K562 (cell line): ENCODE results near the gene ZNF648.

ENCODE experiments used
- CHD2 ChIP-seq: IDR thresholded peaks from 2 replicates; pipeline ENCODE4 v1.6.1; 2011; ENCODE audit warnings: low read depth, low read length
- CTCF ChIP-seq, 3 experiments: IDR thresholded peaks in 2 of 3; conservative IDR thresholded peaks in 1 of 3; 2 replicates each; pipeline ENCODE4 v1.5.1; 2011 to 2012; ENCODE audit warnings: low read length in 3 of 3, mild to moderate bottlenecking in 3 of 3, control low read depth in 2 of 3, improper control_type of control experiment in 1 of 3, inconsistent platforms in 1 of 3, low read depth in 1 of 3, mixed read lengths in 1 of 3, moderate library complexity in 1 of 3; ENCODE audit not compliant: insufficient read depth in 2 of 3
- ETV5 ChIP-seq: sonication (generic); formaldehyde crosslinking; IDR thresholded peaks from 2 replicates; pipeline ENCODE4 v1.4.0; 2020; ENCODE audit warnings: low read depth, mild to moderate bottlenecking, missing genetic modification reagents
- FIP1L1 ChIP-seq: fragments of 200-400 bp; formaldehyde crosslinking; IDR thresholded peaks from 2 replicates; pipeline ENCODE4 v1.6.1; 2018; ENCODE audit warnings: mild to moderate bottlenecking, low read depth, low read length; ENCODE audit not compliant: poor library complexity, severe bottlenecking
- KLF6 ChIP-seq: fragments of 250-450 bp; sonication (Bioruptor Pico); IDR thresholded peaks from 2 replicates; pipeline ENCODE4 v1.4.0; 2020; ENCODE audit warnings: mild to moderate bottlenecking, moderate library complexity, borderline replicate concordance
- MYNN ChIP-seq, 2 experiments: sonication (generic); formaldehyde crosslinking in 1 of 2; IDR thresholded peaks; 2 replicates each; pipeline versions ENCODE4 v1.5.0 to v1.6.1; 2016 to 2020; ENCODE audit warnings: antibody characterized with exemption in 1 of 2, missing genetic modification reagents in 1 of 2
- POLR2AphosphoS5 ChIP-seq: IDR thresholded peaks from 2 replicates; pipeline ENCODE4 v1.6.1; 2011; ENCODE audit warnings: mild to moderate bottlenecking, low read depth, low read length, moderate library complexity; ENCODE audit not compliant: control insufficient read depth, insufficient read depth
- SRF ChIP-seq, 2 experiments: fragments of 250-450, 450-650 bp in 1 of 2; sonication (Bioruptor Pico) in 1 of 2; sonication (generic) in 1 of 2; formaldehyde crosslinking; IDR thresholded peaks; 2 replicates each; pipeline versions ENCODE4 v1.5.0 to v1.5.1; 2020 to 2022; ENCODE audit warnings: mild to moderate bottlenecking in 1 of 2, missing genetic modification reagents in 1 of 2
- SRSF1 ChIP-seq: fragments of 200-400 bp; formaldehyde crosslinking; IDR thresholded peaks from 2 replicates; pipeline ENCODE4 v1.6.1; 2017; ENCODE audit warnings: mild to moderate bottlenecking, low read depth, low read length, moderate library complexity
- STAG1 ChIP-seq: sonication (generic); formaldehyde crosslinking; IDR thresholded peaks from 2 replicates; pipeline ENCODE4 v1.5.0; 2020; ENCODE audit warnings: missing genetic modification reagents, borderline replicate concordance
- ZFX ChIP-seq: sonication (generic); formaldehyde crosslinking; IDR thresholded peaks from 2 replicates; pipeline ENCODE4 v1.8.0; 2022; ENCODE audit warnings: mild to moderate bottlenecking, missing genetic modification reagents, moderate library complexity
- ZNF263 ChIP-seq: sonication (generic); formaldehyde crosslinking; IDR thresholded peaks from 2 replicates; pipeline ENCODE4 v1.8.0; 2022; ENCODE audit warnings: mild to moderate bottlenecking, missing genetic modification reagents, borderline replicate concordance
- ZNF431 ChIP-seq: sonication (generic); formaldehyde crosslinking; IDR thresholded peaks from 2 replicates; pipeline ENCODE4 v1.8.0; 2022; ENCODE audit warnings: mild to moderate bottlenecking, missing genetic modification reagents
- ZNF644 ChIP-seq: fragments of 200-800 bp; sonication (Bioruptor generic); IDR thresholded peaks from 2 replicates; pipeline ENCODE4 v1.6.1; 2016; ENCODE audit warnings: low read depth, missing genetic modification characterization, missing compliant biosample characterization

- no peak for TF ChIP-seq ETV5 (CRISPR knock-in tag)
- no peak for TF ChIP-seq FIP1L1
- no peak for TF ChIP-seq POLR2AphosphoS5
- TF ChIP-seq ZNF644 (tag): no peak
- no peak for TF ChIP-seq STAG1 (CRISPR knock-in tag)
- TF ChIP-seq CTCF (IDR thresholded peaks at IDR 0.05 in 2 of 3, conservative IDR thresholded peaks at IDR 0.05 in 1 of 3; ENCODE audit: insufficient read depth in 2 of 3, low read depth in 1 of 3, low read length in 3 of 3): no peak
- TF ChIP-seq KLF6 (CRISPR knock-in tag): no peak
- no peak for TF ChIP-seq SRF (CRISPR knock-in tag; IDR thresholded peaks at IDR 0.05)
- no peak for TF ChIP-seq SRSF1
- no peak for TF ChIP-seq CHD2
- TF ChIP-seq MYNN (IDR thresholded peaks at IDR 0.05): no peak
- no peak for TF ChIP-seq MYNN (CRISPR knock-in tag; IDR thresholded peaks at IDR 0.05)
- no peak for TF ChIP-seq ZFX (CRISPR knock-in tag)
- TF ChIP-seq ZNF431 (CRISPR knock-in tag): no peak
- no peak for TF ChIP-seq ZNF263 (CRISPR knock-in tag)
These were observed 45.7 kb upstream of the ZNF648 start for GRCh38 chr1:182107209-182107608.
